ENCODE measurements around the gene OTULINL.

DNA sequence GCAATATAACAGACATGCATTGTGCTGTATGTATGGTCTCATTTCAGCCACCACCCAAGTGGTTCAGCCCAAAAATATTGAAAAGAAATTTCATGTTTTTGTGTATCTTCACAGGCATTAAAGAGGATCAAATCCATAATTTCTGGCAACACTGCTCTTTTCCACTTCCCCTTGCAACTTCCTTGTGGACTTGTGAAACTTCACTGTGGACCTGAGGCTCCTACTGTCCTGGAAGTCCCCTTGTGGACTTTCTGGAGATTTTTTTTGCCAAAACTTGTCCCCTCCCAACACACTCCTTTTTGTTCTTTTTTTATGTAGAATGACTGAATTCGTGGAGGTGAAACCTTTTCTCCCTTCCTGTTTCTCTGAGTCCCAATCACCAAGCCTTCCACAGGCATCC lies 14.3 kb downstream of the OTULINL start:
- TF ChIP-seq, protein P1, sequence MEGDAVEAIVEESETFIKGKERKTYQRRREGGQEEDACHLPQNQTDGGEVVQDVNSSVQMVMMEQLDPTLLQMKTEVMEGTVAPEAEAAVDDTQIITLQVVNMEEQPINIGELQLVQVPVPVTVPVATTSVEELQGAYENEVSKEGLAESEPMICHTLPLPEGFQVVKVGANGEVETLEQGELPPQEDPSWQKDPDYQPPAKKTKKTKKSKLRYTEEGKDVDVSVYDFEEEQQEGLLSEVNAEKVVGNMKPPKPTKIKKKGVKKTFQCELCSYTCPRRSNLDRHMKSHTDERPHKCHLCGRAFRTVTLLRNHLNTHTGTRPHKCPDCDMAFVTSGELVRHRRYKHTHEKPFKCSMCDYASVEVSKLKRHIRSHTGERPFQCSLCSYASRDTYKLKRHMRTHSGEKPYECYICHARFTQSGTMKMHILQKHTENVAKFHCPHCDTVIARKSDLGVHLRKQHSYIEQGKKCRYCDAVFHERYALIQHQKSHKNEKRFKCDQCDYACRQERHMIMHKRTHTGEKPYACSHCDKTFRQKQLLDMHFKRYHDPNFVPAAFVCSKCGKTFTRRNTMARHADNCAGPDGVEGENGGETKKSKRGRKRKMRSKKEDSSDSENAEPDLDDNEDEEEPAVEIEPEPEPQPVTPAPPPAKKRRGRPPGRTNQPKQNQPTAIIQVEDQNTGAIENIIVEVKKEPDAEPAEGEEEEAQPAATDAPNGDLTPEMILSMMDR (IDR thresholded peaks at IDR 0.05 in 8 of 11, conservative IDR thresholded peaks at IDR 0.05 in 3 of 11): no peak
- TF ChIP-seq POLR2A (IDR thresholded peaks at IDR 0.05): no peak
